ENCODE data around the gene CASR. TPM values are rescaled to one million over a fixed set of nuclear protein-coding genes. Genes with fewer than 3 reads are reported as not detected.

CASR gene
- total and polyA plus RNA-seq, 2 of the 4 experiments (the other 2 are of a cell fraction): not detected

GRCh38 chr3:122322095-122323075, 138.9 kb downstream of the CASR start:
- Histone ChIP-seq H2BK5ac (ENCODE audit: low read depth, low read length, poor library complexity, severe bottlenecking) (no peak overlapping the region), H2BK15ac (ENCODE audit: low read depth, low read length) (no peak overlapping the region), H3K18ac (ENCODE audit: low read depth, low read length) (no peak overlapping the region), H3K4ac (ENCODE audit: low read depth, low read length) (no peak overlapping the region), H4K8ac (ENCODE audit: low read depth in 2 of 2, low read length in 2 of 2) (no peak overlapping the region), H3K79me1 (ENCODE audit: low read depth in 1 of 2, low read length in 2 of 2) (no peaks in the 10 kb centered on the region), H2AK9ac (replicated peaks; ENCODE audit: low read depth, low read length, poor library complexity) (no peak overlapping the region), H2BK20ac (ENCODE audit: low read depth, low read length) (no peak overlapping the region), H2BK120ac (ENCODE audit: low read depth, low read length) (no peak overlapping the region), H4K5ac (ENCODE audit: low read depth, low read length) (no peak overlapping the region), H2AK5ac (ENCODE audit: low read depth, low read length) (no peak overlapping the region), H2AFZ (replicated peaks; ENCODE audit: low read length, poor library complexity) (no peak overlapping the region), H3K4me1 (ENCODE audit: control insufficient read depth, insufficient read depth, low read length) (no peaks in the 10 kb centered on the region), H3K27me3 (ENCODE audit: control insufficient read depth, insufficient read depth, low read length) (peaks cover 2% of the 10 kb centered on the region), H3K9me3 (ENCODE audit: control insufficient read depth, insufficient read depth, low read length) (no peaks in the 10 kb centered on the region), H3K23ac (ENCODE audit: low read depth, low read length) (no peak overlapping the region), H3K14ac (replicated peaks; ENCODE audit: low read depth, low read length) (no peak overlapping the region), H4K91ac (ENCODE audit: insufficient read depth, low read depth, low read length) (no peak overlapping the region), H3K56ac (ENCODE audit: extremely low read depth, insufficient read depth, low read length) (no peak overlapping the region), H3K27ac (ENCODE audit: insufficient read depth, low read length) (no peak overlapping the region), H3K4me3 (ENCODE audit: insufficient read depth, low read depth, low read length) (no peak overlapping the region), H3K9me1 (ENCODE audit: insufficient read depth, low read length) (no peaks in the 10 kb centered on the region), H3K4me2 (ENCODE audit: low read depth, low read length) (no peak overlapping the region), H3K9ac (ENCODE audit: low read depth, low read length) (no peak overlapping the region), H3K36me3 (ENCODE audit: control insufficient read depth, insufficient read depth, low read length) (no peaks in the 10 kb centered on the region), H4K20me1 (ENCODE audit: insufficient read depth, low read length) (no peaks in the 10 kb centered on the region)
- in situ Hi-C loops (cut with MboI; ENCODE audit: low sequenced_read_pairs): no loop called here
- no TSS peak for BruUV-seq (replicated peaks)
- intact Hi-C loops (cut with micrococcal nuclease): no loop called here
- dilution Hi-C loops (cut with HindIII; ENCODE audit: low sequenced_read_pairs, unreplicated experiment): no loop called here
- ATAC-seq (ENCODE audit: low read depth) (no peak), DNase-seq (no peak)
- POLR2A ChIA-PET (ENCODE audit: unreplicated experiment): no interaction called here
- WGBS, 2 experiments (ENCODE audit: extremely low coverage in 2 of 2, insufficient read length in 1 of 2): no CpG with 5 or more reads among the region's 5 CpGs
- CTCF ChIA-PET: interaction anchor here (0.6 kb wide), 1 partner anchor 26 kb away, joined by 4 read pairs; no protein-coding TSS in a partner anchor
- no peak for TF ChIP-seq FOS (IDR thresholded peaks at IDR 0.05; ENCODE audit: low read depth, low read length)
- TF ChIP-seq RCOR1 (IDR thresholded peaks at IDR 0.05; ENCODE audit: insufficient replicate concordance, low read length): no peak
- no peak for TF ChIP-seq BHLHE40 (IDR thresholded peaks at IDR 0.05; ENCODE audit: low read depth, low read length)
- TF ChIP-seq USF2 (IDR thresholded peaks at IDR 0.05; ENCODE audit: low read depth, low read length): no peak
- TF ChIP-seq POLR2A (IDR thresholded peaks at IDR 0.05; ENCODE audit: low read depth, low read length): no peak
- no peak for TF ChIP-seq CEBPB (IDR thresholded peaks at IDR 0.05; ENCODE audit: low read depth, low read length)
- no peak for TF ChIP-seq MAFK (IDR thresholded peaks at IDR 0.05; ENCODE audit: low read depth, low read length)
- no peak for TF ChIP-seq CTCF (conservative IDR thresholded peaks at IDR 0.05; ENCODE audit: low read depth, low read length)
- no peak for TF ChIP-seq CHD1 (IDR thresholded peaks at IDR 0.05; ENCODE audit: low read depth, low read length)
- TF ChIP-seq MXI1 (IDR thresholded peaks at IDR 0.05; ENCODE audit: borderline replicate concordance, low read depth, low read length): no peak
- TF ChIP-seq NFE2L2 (IDR thresholded peaks at IDR 0.05; ENCODE audit: low read depth, low read length): no peak
- no peak for TF ChIP-seq ELK1 (IDR thresholded peaks at IDR 0.05; ENCODE audit: borderline replicate concordance, low read depth, low read length)
- no peak for TF ChIP-seq SMC3 (IDR thresholded peaks at IDR 0.05; ENCODE audit: low read depth, low read length)
- TF ChIP-seq MAZ (IDR thresholded peaks at IDR 0.05; ENCODE audit: borderline replicate concordance, low read depth, low read length): no peak

Measured in IMR-90 (cell line).